Lung (tissue), 12 donors: ENCODE data around the gene NFYC. TPM values are rescaled to one million over a fixed set of nuclear protein-coding genes. Genes with fewer than 3 reads are reported as not detected.

Source experiments
- ATAC-seq: fragments of 200-7000 bp; cut with Tn5 transposase; one replicate; pipeline ENCODE4 v1.9.1; 2020; ENCODE audit warnings: moderate number of reproducible peaks; ENCODE audit not compliant: insufficient read depth, low FRiP score
- DNase-seq, 3 donors: peaks; one replicate each; pipeline ENCODE4 v3.0.0-alpha.2; 2013 to 2017
- H3K27ac ChIP-seq, 2 donors: one replicate each; pipeline ENCODE4 v1.5.1; 2013; ENCODE audit warnings: mild to moderate bottlenecking in 2 of 2, moderate library complexity in 2 of 2, control low read depth in 1 of 2, inconsistent platforms in 1 of 2, low read depth in 1 of 2, low read length in 1 of 2
- H3K27me3 ChIP-seq, 3 donors: one replicate each; pipeline ENCODE4 v1.5.1; 2013; ENCODE audit warnings: low read length in 2 of 3; ENCODE audit not compliant: control insufficient read depth in 3 of 3, insufficient read depth in 3 of 3
- H3K36me3 ChIP-seq, 4 donors: one replicate each; pipeline ENCODE4 v1.5.1; 2013; ENCODE audit warnings: low read length in 4 of 4, mild to moderate bottlenecking in 1 of 4, moderate library complexity in 1 of 4; ENCODE audit not compliant: control insufficient read depth in 4 of 4, insufficient read depth in 4 of 4
- H3K4me1 ChIP-seq, 5 donors: one replicate each; pipeline ENCODE4 v1.5.1; 2013; ENCODE audit warnings: low read length in 5 of 5, mild to moderate bottlenecking in 2 of 5, moderate library complexity in 1 of 5; ENCODE audit not compliant: control insufficient read depth in 5 of 5, insufficient read depth in 5 of 5
- H3K4me3 ChIP-seq: one replicate; pipeline ENCODE4 v1.5.1; 2013; ENCODE audit warnings: mild to moderate bottlenecking, control low read depth, moderate library complexity
- H3K9ac ChIP-seq, 2 donors: one replicate each; pipeline ENCODE4 v1.5.1; 2013; ENCODE audit warnings: low read length in 2 of 2, control low read depth in 1 of 2; ENCODE audit not compliant: insufficient read depth in 1 of 2
- H3K9me3 ChIP-seq, 4 donors: one replicate each; pipeline ENCODE4 v1.5.1; 2013; ENCODE audit warnings: low read length in 3 of 4, mild to moderate bottlenecking in 1 of 4, moderate library complexity in 1 of 4; ENCODE audit not compliant: control insufficient read depth in 4 of 4, insufficient read depth in 3 of 4
- CTCF ChIP-seq: IDR thresholded peaks from 2 replicates; pipeline ENCODE4 v1.5.1; 2012; ENCODE audit warnings: mild to moderate bottlenecking; ENCODE audit errors: control extremely low read depth, extremely low read depth
- WGBS, 2 donors: extraction: QIAGEN DNeasy Blood & Tissue Kit; methylation state at CpG; one replicate each; pipeline ENCODE4 v1.1.7; 2013; 5-methylcytosine and 5-hydroxymethylcytosine counted together
- polyA plus RNA-seq, 2 donors: library from polyadenylated mRNA; stranded (reverse); fragments of 200-250 nt; gene quantifications; one replicate each; pipeline ENCODE4 v1.2.1, GENCODE V29; 2013
- total RNA-seq, 2 donors: library from RNA; depleted of rRNA in 1 of 2; stranded (reverse); fragments of >200 nt in 1 of 2; gene quantifications; one replicate each; pipeline ENCODE4 v1.2.1, GENCODE V29; 2014 to 2021
- donor health status: control.
- donor health status: control.
- donor health status: Bipolar disorder and iron deficiency.
- donor health status: healthy.
- donor health status: DM: yes; HTN: yes; CAD: no.

NFYC gene
- total and polyA plus RNA-seq, 4 donors: 28.6 to 69.5 (median 50.3) TPM

- H3K27ac ChIP-seq: peak overlapping the region in 1 of 2 donors; percentile 49
- peak; percentile 31 to 42 (median 35) for DNase-seq
- no peak for TF ChIP-seq CTCF
Observed at GRCh38 chr1:40659649-40659947, 31.9 kb upstream of the NFYC start.

GRCh38 chr1:40661678-40662077 lies 29.8 kb upstream of the NFYC start:
- peaks cover 0 to 6% (median 0%) of the 10 kb centered on the region in 3 donors for H3K27me3 ChIP-seq
- ATAC-seq: no peak
- no peak overlapping the region for H3K9ac ChIP-seq
- H3K9me3 ChIP-seq: no peaks in the 10 kb centered on the region
- no peaks in the 10 kb centered on the region for H3K36me3 ChIP-seq
- no peak for TF ChIP-seq CTCF
- no peak for DNase-seq
- no peak overlapping the region for H3K4me3 ChIP-seq
- WGBS, 2 donors: 78 to 82% methylated on average over 5 of the region's 5 CpGs
- H3K27ac ChIP-seq: no peak overlapping the region
- H3K4me1 ChIP-seq: peaks cover 0 to 13% (median 0%) of the 10 kb centered on the region in 5 donors

More at GRCh38 chr1:40659649-40659947, 31.9 kb upstream of the NFYC start:
- no peak overlapping the region for H3K9ac ChIP-seq
- 75% methylated on average over 7 of the region's 7 CpGs for WGBS, 2 donors
- no peaks in the 10 kb centered on the region for H3K36me3 ChIP-seq
- H3K9me3 ChIP-seq: no peaks in the 10 kb centered on the region
- no peaks in the 10 kb centered on the region for H3K27me3 ChIP-seq
- H3K4me1 ChIP-seq: peaks cover 0 to 5% (median 0%) of the 10 kb centered on the region in 5 donors
- H3K4me3 ChIP-seq: no peak overlapping the region
- no peak for ATAC-seq

GRCh38 chr1:40662151-40662550 lies 29.4 kb upstream of the NFYC start:
- Histone ChIP-seq H3K27ac (no peak overlapping the region), H3K9ac (no peak overlapping the region), H3K4me3 (no peak overlapping the region), H3K27me3 (peaks cover 0 to 6% (median 0%) of the 10 kb centered on the region in 3 donors), H3K36me3 (no peaks in the 10 kb centered on the region), H3K9me3 (no peaks in the 10 kb centered on the region), H3K4me1 (peaks cover 0 to 13% (median 0%) of the 10 kb centered on the region in 5 donors)
- 80 to 82% methylated on average over 6 of the region's 6 CpGs for WGBS, 2 donors
- DNase-seq (no peak), ATAC-seq (no peak)
- no peak for TF ChIP-seq CTCF

- ATAC-seq (no peak), DNase-seq (no peak)
- H3K9ac ChIP-seq: no peak overlapping the region
- no peak for TF ChIP-seq CTCF
- H3K36me3 ChIP-seq: no peaks in the 10 kb centered on the region
- H3K9me3 ChIP-seq: no peaks in the 10 kb centered on the region
- H3K27ac ChIP-seq: no peak overlapping the region
- peaks cover 0 to 6% (median 0%) of the 10 kb centered on the region in 3 donors for H3K27me3 ChIP-seq
- WGBS, 2 donors: 81 to 83% methylated on average over 4 of the region's 4 CpGs
- H3K4me1 ChIP-seq: peaks cover 0 to 13% (median 0%) of the 10 kb centered on the region in 5 donors
- H3K4me3 ChIP-seq: no peak overlapping the region
Observed at GRCh38 chr1:40662864-40663263, 28.6 kb upstream of the NFYC start.
